ENCODE results near the gene DUSP6.

The DUSP6 gene

GRCh38 chr12:89372584-89373370, 20.5 kb upstream of the DUSP6 start:
- no peak for DNase-seq

GRCh38 chr12:89370850-89371249, 18.5 kb upstream of the DUSP6 start:
- DNase-seq, result no peak

GRCh38 chr12:89370421-89370831, 18.1 kb upstream of the DUSP6 start:
- no peak for DNase-seq

- no peak for DNase-seq
Measured at GRCh38 chr12:89369166-89369565, 16.9 kb upstream of the DUSP6 start.

GRCh38 chr12:89368391-89368790, 16.1 kb upstream of the DUSP6 start:
- no peak for DNase-seq

- no peak for DNase-seq
Measured at GRCh38 chr12:89366676-89367364, 14.5 kb upstream of the DUSP6 start.

- DNase-seq, result no peak
Measured at GRCh38 chr12:89364631-89365030, 12.3 kb upstream of the DUSP6 start.

GRCh38 chr12:89364058-89364457, 11.8 kb upstream of the DUSP6 start:
- DNase-seq, result no peak

- DNase-seq, result no peak
Measured at GRCh38 chr12:89363582-89363981, 11.3 kb upstream of the DUSP6 start.

GRCh38 chr12:89363084-89363483, 10.8 kb upstream of the DUSP6 start:
- no peak for DNase-seq

GRCh38 chr12:89359615-89360014, 7.3 kb upstream of the DUSP6 start:
- DNase-seq, result no peak

- no peak for DNase-seq
Measured at GRCh38 chr12:89358805-89359204, 6.5 kb upstream of the DUSP6 start.

- no peak for DNase-seq
Measured at GRCh38 chr12:89357297-89357730, 5.0 kb upstream of the DUSP6 start.

GRCh38 chr12:89356069-89356665, 3.9 kb upstream of the DUSP6 start:
- no peak for DNase-seq

GRCh38 chr12:89355243-89356068, 3.2 kb upstream of the DUSP6 start:
- no peak for DNase-seq

GRCh38 chr12:89354612-89355067, 2.3 kb upstream of the DUSP6 start:
- DNase-seq, result no peak

GRCh38 chr12:89353823-89354611, 1.7 kb upstream of the DUSP6 start:
- peak; percentile 71 for DNase-seq

GRCh38 chr12:89353188-89353822, 1.0 kb upstream of the DUSP6 start:
- peak; percentile 71 for DNase-seq

- DNase-seq, result no peak
Measured at GRCh38 chr12:89352242-89352491, 134 bp downstream of the DUSP6 start.

- DNase-seq, result no peak
Measured at GRCh38 chr12:89351489-89352241, 636 bp downstream of the DUSP6 start.

Data from NCI-H1048 (cell line).